Thoracic aorta (tissue), 2 donors: ENCODE measurements around the gene IFNG-AS1. TPM values are rescaled to one million over a fixed set of nuclear protein-coding genes. Genes with fewer than 3 reads are reported as not detected.

Source experiments
- ATAC-seq: fragments of 150-250 bp; one replicate; pipeline ENCODE4 v1.8.0; 2017; ENCODE audit warnings: low read depth; ENCODE audit not compliant: insufficient number of reproducible peaks, low FRiP score
- DNase-seq: peaks from one replicate; pipeline ENCODE4 v3.0.0-alpha.2; 2020; ENCODE audit warnings: low spot score
- H3K27ac ChIP-seq, 2 donors: fragments of 200-600 bp; sonication (generic); 1 replicate in 1 of 2; 2 replicates in 1 of 2; pipeline ENCODE4 v1.5.1; 2016; ENCODE audit warnings: mild to moderate bottlenecking in 2 of 2, moderate library complexity in 2 of 2
- H3K27me3 ChIP-seq: fragments of 200-600 bp; sonication (generic); replicated peaks from 2 replicates; pipeline ENCODE4 v1.6.0; 2016; ENCODE audit warnings: mild to moderate bottlenecking; ENCODE audit not compliant: insufficient read depth
- H3K36me3 ChIP-seq: fragments of 200-600 bp; sonication (generic); one replicate; pipeline ENCODE4 v1.5.1; 2016
- H3K4me1 ChIP-seq, 2 donors: fragments of 200-600 bp; sonication (generic); 1 replicate in 1 of 2; 2 replicates in 1 of 2; pipeline versions ENCODE4 v1.5.1 to v1.6.0; 2016; ENCODE audit warnings: low read depth in 2 of 2, mild to moderate bottlenecking in 1 of 2; ENCODE audit not compliant: control insufficient read depth in 1 of 2
- H3K4me3 ChIP-seq: fragments of 200-600 bp; sonication (generic); 2 replicates; pipeline ENCODE4 v1.5.1; 2016; ENCODE audit warnings: mild to moderate bottlenecking
- H3K9me3 ChIP-seq: fragments of 200-600 bp; sonication (generic); 2 replicates; pipeline ENCODE4 v1.5.1; 2016
- CTCF ChIP-seq: fragments of 200-600 bp; sonication (generic); IDR thresholded peaks from one replicate; pipeline ENCODE4 v1.5.1; 2019; ENCODE audit warnings: antibody characterized with exemption
- total RNA-seq, 2 donors: library from RNA; depleted of rRNA; stranded (reverse); fragments of >200 nt; gene quantifications; one replicate each; pipeline versions ENCODE4 v1.1.0 to v1.2.3, GENCODE V29; 2016

IFNG-AS1 gene
- total RNA-seq, 2 donors from 2014 or later = 0.92 TPM; not detected in 1

DNA sequence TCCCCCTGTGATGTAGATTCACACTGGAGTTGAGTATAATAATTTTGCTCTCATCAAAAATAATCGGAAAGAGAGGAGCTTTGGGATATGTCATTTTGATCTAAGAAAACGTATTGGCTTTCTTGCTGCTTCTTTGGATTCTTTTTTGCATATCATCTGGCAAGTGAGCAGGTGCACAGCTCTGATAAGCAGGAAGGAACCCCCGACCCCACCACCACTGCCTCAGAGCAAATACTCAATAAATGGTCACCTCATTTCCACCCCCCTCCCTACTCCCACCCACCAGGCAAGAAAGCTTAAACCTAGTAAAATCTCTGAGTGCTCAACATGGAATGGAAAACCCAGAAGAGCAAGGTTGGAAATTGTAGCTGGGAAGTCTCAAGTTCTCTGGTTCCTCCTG lies 49.4 kb downstream of the IFNG-AS1 start:
- no peak overlapping the region for H3K4me3 ChIP-seq
- H3K27ac ChIP-seq = no peak overlapping the region
- H3K4me1 ChIP-seq = no peaks in the 10 kb centered on the region
- H3K9me3 ChIP-seq = no peaks in the 10 kb centered on the region
- DNase-seq = no peak
- no peaks in the 10 kb centered on the region for H3K27me3 ChIP-seq
- TF ChIP-seq CTCF = no peak
- no peaks in the 10 kb centered on the region for H3K36me3 ChIP-seq
- no peak for ATAC-seq

GRCh38 chr12:68040450-68041075 lies 51.3 kb downstream of the IFNG-AS1 start:
- Histone ChIP-seq H3K4me3 (no peak overlapping the region), H3K4me1 (no peaks in the 10 kb centered on the region), H3K9me3 (no peaks in the 10 kb centered on the region), H3K27me3 (no peaks in the 10 kb centered on the region), H3K36me3 (no peaks in the 10 kb centered on the region), H3K27ac (no peak overlapping the region)
- no peak for ATAC-seq
- peak; percentile 73 for TF ChIP-seq CTCF
- peak; percentile 11 for DNase-seq

DNA sequence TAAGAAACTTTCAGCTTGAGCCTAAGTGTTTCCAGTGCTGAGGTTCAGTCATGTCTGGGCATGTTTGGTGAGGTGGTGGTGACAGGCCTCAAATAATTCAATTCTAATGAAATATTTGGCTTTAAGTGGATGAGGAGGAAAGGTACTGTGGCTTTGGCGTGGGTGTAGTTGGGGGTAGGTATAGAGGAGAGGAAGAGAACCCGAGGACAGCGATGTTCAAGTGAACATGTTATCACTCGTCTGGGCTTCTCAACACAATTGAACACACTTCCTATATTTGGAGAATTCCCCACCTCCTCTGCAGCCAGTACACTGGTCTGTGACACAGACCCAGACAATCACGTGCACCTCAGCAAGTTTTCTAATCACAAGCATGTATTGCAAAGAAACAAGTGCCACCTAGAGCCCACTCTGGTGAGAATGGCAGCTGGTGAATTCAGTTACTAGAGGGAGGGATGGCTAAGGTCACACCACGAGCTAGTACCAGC lies 53.0 kb downstream of the IFNG-AS1 start:
- H3K4me1 ChIP-seq = no peaks in the 10 kb centered on the region
- DNase-seq (no peak), ATAC-seq (no peak)
- H3K4me3 ChIP-seq = no peak overlapping the region
- H3K27me3 ChIP-seq = no peaks in the 10 kb centered on the region
- TF ChIP-seq CTCF = no peak
- no peak overlapping the region for H3K27ac ChIP-seq
- H3K9me3 ChIP-seq = no peaks in the 10 kb centered on the region
- no peaks in the 10 kb centered on the region for H3K36me3 ChIP-seq

DNA sequence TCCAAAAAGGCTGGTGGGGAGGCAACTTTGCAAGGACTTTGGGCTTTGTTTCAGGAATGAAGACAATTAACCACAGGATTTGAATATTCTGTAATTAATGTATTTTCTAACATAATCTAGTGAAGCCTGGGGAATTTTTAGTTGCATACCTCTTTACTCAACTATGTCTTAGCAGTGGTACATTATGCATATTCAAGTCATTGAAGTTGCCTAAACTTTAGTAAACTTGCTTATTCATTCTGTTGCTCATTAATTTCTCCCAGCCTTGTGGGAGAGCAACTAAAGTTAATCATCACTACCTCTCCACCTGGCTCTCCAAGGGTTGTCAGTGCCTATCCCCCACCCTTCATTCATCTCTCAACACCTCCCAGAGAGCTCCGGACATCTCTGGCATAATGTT lies 54.2 kb downstream of the IFNG-AS1 start:
- no peaks in the 10 kb centered on the region for H3K9me3 ChIP-seq
- H3K27me3 ChIP-seq = no peaks in the 10 kb centered on the region
- no peak for DNase-seq
- H3K36me3 ChIP-seq = no peaks in the 10 kb centered on the region
- TF ChIP-seq CTCF = no peak
- H3K4me3 ChIP-seq = no peak overlapping the region
- no peak for ATAC-seq
- H3K4me1 ChIP-seq = no peaks in the 10 kb centered on the region
- H3K27ac ChIP-seq = no peak overlapping the region

- DNase-seq (no peak), ATAC-seq (no peak)
- H3K4me3 ChIP-seq = no peak overlapping the region
- no peak overlapping the region for H3K27ac ChIP-seq
- no peaks in the 10 kb centered on the region for H3K9me3 ChIP-seq
- no peaks in the 10 kb centered on the region for H3K27me3 ChIP-seq
- H3K4me1 ChIP-seq = no peaks in the 10 kb centered on the region
- TF ChIP-seq CTCF = no peak
- no peaks in the 10 kb centered on the region for H3K36me3 ChIP-seq
Observed at GRCh38 chr12:68048648-68049297, 59.5 kb downstream of the IFNG-AS1 start.
